Measurements from ENCODE around the gene YLPM1.
A peak's percentile ranks its signal among the peaks of the same experiment; 100 is the strongest.

YLPM1 gene

GRCh38 chr14:74875204-74875603 lies 112.1 kb downstream of the YLPM1 start:
- no peak for DNase-seq

GRCh38 chr14:74875941-74876913 lies 113.1 kb downstream of the YLPM1 start, which contains the start of gene PROX2:
Gene PROX2, minus strand, starts transcription at chr14:74876145. Its CDS starts 12,311 bp downstream, at chr14:74863834.
- no peak for DNase-seq

GRCh38 chr14:74879427-74880182 lies 116.5 kb downstream of the YLPM1 start:
- DNase-seq = no peak

- peak; percentile 82 for DNase-seq
These were observed 118.5 kb downstream of the YLPM1 start, which contains the start of gene DLST for GRCh38 chr14:74881431-74882102. Gene DLST, plus strand, starts transcription at chr14:74881916. Its CDS starts 38 bp downstream, at chr14:74881954.

GRCh38 chr14:74882103-74882920 lies 119.2 kb downstream of the YLPM1 start:
- no peak for DNase-seq

Data from NCI-H1436 (cell line).